DMS114 treated with DMSO at 0.1 percent for 48 hours (cell line): ENCODE data around the gene IGSF21.

Experiments used
- DNase-seq: peaks from one replicate; lab custom pipeline; 2025; ENCODE audit not compliant: unreplicated experiment; lab: John Stamatoyannopoulos, UW

The IGSF21 gene

DNA sequence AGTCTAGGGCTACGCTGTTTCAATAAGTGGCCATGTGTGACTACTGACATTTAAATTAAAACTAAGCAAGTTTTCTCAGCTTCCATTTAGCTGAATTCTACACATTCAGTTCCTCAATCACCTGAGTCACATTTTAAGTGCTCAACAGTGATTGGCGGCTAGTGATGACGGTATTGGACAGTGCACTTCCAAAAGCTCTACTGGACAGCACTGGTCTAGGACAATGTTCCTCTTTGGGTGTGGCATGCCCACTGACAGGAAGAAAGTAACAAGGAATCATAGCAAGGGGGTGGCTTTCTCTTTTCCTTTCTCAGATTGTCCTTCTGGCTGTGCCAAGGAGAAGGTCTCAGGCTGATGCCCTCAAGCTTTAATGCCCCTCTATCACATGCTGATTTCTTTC, 11.7 kb downstream of the IGSF21 start:
- DNase-seq: no peak

DNA sequence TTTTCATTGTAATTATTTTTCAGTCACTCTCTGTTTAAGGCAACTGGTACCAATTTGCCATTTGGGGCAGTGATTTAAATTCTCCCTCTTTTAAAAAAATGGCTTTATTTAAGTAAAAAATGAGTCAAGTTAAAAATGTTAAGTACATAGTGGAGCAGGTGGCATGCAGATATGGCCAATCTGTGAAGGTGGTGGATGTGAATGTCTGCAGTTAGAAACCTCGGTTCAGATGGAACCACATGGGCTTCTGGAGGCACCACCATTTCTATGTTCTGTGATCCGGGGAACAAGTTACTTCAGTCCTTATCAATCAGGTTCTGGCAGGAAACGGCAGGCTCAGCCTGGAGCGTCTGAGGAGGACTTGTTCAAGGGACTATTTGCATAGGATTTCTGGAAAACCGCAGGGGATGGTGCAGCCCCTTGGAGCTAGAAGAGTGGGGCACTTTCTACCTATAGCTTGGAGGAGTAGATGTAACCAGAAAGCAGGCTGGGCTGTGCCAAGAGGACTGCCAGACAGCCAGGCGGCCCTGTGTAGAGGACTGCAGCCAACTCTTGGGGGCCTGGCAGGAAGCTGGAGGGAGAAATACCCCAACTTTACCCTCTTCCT, 12.3 kb downstream of the IGSF21 start:
- no peak for DNase-seq

DNA sequence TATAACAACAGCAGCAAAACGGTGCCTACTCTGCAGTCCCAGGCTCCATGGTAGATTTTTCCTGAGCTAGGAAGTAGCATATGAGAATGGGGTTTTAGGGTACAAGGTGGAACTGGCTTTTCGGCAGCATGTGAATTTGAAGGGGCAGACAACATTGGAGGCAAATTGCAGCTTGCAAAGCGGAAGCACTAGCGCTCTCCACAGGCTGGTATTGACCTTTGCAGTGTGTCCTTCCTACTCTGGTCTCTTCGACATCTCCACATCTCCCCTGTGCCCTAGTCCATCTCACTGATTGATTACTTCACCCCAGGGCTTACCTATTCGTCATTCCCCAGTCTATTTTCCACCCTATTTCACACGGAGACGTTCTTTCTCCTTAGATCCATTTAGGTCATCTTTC, 13.0 kb downstream of the IGSF21 start:
- no peak for DNase-seq

DNA sequence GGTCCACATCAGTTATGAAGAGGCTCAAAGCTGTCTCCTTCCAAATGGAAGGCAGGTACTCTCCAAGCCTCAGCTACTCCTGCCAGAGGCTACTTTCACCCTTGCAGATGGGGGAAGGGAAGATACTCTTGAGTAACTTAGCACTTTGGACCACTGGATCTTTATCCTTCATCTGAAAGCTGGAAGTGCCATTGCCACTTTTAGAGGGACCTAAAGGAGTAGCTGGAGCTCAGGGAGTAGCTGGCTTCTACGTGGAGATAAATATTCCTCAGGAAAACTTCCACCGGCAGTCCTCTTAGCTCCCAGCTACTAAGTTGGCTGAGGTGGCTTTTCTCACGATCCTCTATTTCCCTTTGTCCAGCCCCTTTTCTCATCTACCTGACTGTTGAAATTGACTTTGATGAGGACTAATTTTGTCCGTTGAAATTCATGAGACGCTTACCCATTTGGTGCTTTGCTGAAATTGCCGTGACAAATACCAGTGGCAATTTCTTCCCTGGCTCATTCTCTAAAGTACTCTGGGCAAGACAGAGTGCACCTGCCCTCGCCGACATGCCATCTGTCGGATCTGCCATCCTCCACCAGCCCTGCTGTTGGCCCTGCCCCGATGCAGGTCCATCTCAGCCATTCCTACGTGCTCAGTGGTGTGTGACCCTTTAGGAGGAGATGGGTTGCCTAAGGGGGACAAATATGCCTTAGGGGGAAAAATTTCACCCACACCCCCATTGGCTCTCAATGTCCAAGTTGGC, 13.6 kb downstream of the IGSF21 start:
- DNase-seq: no peak

DNA sequence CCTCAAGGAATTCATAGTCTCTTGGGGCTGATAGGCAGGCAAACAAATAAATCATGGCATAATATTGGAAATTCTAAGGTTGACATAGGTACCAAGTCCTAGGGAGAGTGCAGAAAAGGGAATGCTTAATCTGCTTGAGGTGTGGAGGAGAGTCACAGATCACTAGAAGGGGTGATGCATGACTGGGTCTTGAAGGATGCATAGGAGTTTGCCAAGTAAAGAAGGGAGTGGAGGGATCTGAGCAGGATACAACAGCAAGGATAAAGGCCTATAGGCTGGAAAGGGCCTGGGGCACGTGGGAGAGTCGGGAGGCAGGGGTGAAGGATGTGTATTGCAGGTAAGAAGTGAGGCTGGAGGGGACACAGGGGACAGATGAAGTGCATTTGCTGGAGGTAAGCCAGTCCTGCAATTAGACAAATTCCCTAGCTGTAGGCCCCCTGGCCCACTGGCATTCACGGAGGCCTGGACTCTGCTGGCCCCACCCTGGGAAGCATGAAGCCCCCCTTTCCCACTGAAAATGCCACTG, 15.9 kb downstream of the IGSF21 start:
- no peak for DNase-seq

DNA sequence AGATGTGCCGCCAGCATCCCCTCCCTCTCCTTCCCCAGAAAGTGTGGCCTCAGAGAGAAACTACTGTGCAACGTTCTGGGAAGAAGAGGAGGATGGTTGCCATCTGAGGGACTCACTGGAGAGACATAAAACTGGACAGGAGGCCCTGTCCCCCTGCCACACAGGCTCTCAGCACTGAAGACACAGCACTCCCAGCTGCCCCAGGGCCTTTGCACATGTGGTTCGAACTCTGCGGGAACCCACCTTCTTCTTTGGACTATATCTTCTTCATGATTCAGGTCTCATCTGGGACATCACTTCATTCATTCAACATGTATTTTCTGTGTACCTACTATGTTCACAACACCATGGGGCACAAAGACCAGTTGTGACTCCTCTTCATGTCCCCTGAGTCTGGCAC, 17.4 kb downstream of the IGSF21 start:
- DNase-seq: no peak

DNA sequence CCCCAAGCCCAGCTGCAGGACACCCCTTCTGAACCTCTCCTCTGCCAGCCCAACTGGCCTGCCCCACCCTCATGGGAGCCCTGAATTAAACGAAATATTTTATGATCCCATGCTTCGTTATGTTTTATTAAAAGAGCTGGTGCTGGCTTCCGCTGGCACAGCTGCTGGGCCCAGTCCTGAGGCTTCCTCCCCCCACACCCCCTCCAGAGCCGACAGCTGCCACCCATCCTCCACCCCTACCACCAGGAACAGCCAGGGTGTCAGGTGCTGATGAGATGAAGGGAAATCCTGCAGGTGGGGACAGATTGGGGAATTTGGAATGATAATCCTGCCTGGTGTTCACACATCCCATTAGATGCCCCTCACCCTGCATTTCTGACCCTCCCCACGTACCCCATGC, 19.0 kb downstream of the IGSF21 start:
- DNase-seq: no peak

DNA sequence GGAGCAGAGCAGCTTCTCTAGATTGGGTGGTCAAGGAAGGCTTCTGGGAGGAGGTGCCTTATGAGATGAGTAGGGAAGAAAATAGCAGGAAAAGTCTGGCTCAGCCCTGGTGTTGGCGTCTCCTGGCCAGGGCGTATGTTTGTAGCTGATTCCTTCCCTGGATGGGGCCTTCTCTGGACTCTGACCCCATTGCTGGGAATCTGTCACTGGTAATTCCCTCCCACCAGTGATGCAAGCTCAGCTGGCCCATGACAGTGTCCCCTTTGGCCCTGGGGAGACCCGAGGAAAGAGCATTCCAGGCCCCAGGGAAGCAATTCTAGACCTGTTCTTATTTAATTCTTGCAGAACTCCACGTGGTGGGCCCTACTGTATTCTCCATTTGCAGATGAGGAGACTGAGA, 20.7 kb downstream of the IGSF21 start:
- no peak for DNase-seq

DNA sequence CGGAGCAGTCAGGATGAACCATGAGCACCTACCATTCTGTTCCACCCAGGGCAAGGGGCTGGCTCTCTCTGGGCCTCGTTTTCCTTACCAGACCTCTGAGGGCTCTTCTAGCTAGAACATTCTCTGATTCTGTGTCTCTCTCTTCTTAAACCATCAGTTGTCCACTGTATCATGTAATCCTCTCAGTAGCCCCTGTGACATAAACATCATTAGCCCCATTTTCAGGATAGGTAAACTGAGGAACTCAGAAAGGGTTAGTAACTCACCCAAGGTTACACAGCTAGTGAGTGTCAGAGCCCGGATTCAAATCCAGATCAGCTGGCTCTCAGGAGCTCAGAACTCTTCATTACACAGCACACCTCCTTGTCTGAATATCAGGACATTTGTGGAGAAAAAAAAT, 22.8 kb downstream of the IGSF21 start:
- DNase-seq: no peak

DNA sequence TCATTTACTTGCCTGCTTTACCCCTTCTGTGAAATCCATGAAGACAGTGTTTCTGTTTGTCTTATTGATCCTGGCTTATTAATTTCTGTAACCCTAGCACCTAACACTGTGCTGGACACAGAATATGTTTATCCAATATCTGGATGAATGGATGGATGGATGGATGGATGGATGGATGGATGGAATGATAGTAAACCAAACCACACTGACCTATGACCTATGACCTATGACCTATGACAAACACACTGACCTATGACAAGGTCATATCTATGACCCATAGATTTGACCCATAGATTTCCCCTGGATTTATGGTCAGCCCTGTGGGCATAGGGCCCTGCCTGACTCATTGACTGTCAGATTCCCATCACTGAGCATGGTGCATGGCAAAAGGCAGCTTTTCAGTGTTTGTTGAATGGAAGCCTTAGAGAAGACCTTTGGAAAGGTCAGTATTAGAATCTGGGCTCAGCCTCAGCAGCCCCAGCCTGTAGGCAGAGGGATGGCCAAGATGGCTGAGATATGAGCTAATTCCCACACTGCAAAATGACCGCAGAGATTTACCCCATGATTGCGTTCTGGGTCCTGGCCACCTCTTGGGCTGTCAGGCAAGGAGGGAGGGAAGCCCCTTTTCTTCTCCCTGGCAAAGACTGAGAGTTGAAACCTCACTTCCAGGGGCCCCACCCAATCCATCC, 24.6 kb downstream of the IGSF21 start:
- no peak for DNase-seq

DNA sequence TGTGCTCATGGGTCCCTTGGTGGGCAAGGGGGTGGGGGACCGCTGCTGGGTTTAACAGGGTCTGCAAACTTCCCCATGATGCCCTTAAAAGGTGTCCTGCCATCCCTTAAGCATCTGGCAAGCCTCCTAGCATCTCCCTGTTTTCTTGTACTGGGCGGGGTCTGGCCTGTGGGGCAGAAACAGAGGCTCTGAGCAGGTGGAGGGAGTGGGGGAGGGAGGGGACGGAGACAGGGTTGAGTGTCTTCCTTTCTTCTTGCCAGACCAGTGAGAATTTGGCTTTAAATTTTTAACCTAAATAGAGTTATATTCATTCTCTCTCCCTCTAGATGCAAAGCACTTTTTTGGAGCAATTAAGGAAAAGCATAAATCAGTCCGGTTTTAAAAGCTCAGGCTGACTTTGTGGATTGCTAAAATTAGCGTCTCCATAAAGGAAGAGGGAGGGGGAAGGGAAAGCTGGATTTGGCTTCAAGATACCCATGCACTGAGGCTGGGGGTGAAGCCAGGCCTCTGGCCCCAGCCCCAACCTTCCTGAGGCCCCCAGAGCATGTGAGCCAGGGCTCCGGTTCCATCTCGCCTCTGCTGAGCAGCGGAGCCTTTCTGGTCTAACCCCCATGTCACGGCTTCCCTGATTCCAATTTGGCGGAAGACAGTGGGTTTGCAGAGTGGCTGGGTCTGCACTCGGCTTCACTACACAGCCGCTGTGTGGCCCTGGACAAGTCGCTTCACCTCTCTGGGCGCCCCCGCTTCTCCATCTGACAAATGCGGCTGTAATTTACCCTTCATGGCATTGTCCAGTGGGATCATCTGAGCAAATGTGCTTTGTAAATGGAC, 25.3 kb downstream of the IGSF21 start:
- DNase-seq: no peak

DNA sequence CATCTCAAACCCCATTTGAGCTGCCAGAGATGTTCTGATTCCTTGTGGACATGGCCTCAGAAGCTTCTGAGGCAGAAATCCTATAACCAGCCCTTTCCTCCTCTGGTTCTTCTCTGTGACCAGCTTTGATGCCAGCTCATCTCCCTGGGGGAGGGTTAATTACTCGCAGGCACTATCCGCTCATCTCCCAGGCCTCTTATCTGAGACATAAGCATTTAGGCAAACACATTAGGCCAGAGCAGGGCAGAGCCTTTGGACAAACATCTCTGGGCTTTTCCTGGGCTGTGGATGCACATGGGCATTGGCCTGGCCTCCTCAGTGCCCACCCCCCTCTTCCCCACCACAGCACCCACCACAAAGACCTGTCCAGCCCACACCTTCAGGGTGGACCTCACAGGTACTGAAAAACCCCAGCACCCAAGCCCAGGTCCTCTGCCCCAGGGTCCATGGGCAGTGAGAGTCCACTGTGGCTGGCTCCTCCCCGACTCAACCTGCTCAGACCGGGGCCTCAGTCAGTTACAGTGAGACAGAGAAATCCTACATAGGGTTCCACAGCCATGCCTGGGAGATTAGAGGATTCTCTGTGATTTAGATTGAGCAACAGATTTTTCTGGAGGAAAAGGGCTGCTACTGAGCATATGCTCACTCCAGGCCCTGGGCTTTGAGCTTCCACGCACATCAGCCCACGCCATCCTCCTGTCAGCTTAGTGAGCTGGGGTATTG, 26.9 kb downstream of the IGSF21 start:
- no peak for DNase-seq

DNA sequence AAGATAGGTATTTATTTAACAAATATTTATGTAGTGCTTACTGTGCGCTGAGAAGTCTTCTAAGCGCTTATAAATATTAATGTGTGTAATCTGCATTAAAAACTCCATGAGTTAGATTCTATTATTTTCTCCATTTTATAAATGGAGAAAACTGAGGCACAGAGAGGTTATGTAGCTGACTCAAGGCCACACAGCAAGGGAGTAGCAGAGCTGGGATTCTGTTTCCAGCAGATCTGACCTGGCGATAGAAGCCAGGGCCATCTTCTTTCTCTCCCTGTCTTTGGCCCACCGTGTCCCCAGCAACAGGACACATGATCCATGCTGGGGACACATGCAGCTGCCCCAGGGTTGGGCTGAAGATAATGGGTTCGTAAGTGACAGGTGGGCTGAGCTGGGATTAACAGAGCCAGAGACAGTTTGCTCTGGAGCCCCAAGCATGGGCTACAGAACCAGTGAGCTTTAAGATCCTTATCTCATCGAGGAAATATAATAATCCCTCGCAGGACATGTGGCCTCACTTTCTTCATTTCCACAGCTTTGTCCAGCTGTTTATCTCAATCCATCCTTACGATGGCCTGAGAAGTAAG, 30.3 kb downstream of the IGSF21 start:
- no peak for DNase-seq

DNA sequence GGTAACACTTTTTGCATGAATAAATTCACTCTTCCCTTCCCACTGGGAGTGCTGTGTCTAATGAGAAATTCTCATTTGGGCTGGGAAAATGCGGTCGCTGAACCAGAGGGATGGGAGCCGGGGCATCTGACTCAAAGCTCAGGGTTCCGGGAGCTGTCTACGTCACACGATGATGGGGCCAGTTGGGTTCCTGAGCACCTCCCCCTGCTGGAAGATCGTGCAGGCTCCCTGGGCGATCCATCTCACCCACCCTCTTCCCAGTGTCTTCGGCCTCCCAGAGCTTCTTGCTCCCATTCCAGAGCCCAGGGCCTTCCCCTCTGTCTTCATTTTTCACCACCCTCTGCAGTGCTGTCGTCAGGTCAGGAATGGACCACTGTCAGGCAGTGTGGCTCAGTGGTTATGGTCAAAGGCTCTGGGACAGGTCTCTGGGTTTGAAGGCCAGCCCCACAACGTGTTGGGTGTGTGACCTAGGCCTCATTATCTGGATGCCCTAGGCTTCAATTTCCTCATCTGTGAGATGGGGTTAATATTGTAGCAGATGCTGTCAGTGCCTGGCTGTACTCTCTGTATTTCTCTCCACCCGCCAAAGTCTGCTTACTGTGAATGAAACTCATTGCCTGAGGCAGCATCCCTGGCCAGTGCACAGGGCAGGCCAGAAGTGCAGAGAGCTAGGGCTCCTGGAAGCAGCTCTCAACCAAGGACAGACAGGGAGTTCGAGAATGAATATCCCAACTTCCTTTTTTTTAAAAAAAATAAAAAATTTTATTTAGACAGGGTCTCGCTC, 31.8 kb downstream of the IGSF21 start:
- no peak for DNase-seq

DNA sequence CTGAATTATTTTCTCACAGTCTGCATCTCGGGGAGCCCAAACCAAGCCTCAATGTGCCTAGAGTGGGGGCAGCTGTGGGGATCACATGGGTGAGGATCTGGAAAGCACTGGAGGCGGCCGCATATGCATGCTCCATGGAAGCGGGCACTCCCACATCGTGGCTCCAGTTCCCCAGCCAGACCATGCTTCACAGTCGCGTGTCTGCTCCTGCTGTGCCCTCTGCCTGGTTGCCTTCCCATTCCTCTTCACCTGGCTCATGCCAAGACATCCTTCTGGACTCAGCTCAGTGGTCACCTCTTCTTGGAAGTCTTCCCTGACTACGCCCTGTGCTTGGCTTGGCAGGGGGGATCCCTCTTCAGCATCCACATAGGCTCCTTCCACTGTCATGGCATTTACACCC, 32.8 kb downstream of the IGSF21 start:
- no peak for DNase-seq

DNA sequence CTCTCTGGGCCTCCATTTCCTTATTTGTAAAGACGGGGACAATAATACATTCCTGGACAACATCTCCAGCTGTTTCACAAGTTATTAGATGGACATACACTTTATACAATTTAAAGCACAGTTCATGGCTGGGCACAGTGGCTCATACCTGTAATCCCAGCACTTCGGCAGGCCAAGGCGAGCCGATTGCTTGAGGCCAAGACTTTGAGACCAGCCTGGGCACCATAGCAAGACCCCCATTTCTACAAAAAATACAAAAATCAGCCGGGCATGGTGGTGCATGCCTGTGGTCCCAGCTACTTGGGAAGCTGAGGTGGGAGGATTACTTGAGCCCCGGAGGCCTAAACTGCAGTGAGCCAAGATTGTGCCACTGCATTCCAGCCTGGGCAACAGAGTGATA, 34.1 kb downstream of the IGSF21 start:
- no peak for DNase-seq

DNA sequence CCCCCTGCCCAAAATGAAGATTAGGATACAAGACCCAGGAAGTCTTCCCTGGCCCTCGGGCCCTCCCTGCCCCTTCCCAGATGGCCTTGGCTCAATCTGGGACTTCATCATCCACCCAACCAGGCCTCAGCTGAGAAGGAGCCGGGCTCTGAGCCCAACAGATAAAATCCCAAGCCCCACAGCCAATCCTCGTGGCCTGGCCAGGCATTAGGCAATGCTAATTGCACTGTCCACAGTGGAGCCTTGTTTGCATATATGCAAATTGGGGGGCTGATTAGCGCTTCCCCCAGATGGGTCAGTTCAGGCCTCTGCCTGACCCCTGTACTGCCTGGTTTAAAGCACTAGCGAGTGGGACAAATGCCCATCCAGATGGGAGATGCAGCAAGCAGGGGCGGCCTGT, 34.9 kb downstream of the IGSF21 start:
- DNase-seq: no peak

DNA sequence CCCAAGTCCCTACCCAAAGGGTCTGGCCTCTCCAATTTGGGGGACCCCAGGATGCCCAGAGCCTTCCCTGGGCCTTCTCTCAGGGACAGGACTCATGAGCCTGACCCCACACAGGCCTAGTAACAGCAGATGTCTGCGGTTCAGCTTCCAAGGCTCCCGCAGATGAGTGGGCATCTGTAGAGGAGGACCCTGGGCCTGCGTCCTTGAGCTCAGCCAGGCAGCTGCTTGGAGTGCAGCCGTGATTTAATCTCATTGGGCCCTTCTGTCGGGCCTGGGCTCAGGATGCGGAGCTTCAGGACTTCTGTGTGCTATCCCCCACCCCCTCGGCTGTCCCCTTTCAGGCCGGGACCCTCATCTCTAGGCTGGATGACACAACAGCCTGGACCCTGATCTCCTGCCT, 35.4 kb downstream of the IGSF21 start:
- DNase-seq: no peak

DNA sequence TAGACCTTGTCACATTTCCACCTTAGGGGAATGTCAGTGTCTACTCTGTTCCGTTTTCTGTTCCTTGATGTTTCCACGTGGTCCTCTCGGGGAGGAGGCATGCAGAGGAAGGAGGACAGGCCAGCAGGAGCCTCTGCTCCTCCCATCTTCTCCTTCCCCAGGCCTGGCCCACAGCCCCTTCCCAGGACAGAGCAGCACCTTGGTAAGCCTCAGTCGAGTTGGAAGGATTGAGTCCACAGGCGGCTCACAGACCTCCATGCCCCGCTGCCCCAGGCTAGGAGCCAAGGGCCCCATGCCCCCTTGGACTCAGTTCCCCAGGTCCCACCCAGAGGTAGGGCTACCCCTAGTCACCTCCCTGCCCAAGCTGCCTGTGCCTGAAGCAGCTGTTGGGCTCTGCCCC, 36.5 kb downstream of the IGSF21 start:
- no peak for DNase-seq
